HEK293 (cell line): Measurements from ENCODE around the gene EFCAB6.

Experiments
- CTCF ChIP-seq: fragments of 450-650 bp; formaldehyde crosslinking; IDR thresholded peaks from 2 replicates; pipeline ENCODE4 v1.5.1; 2016; ENCODE audit warnings: missing biosample characterization, missing genetic modification characterization
- GFI1B ChIP-seq: fragments of 450-650 bp; formaldehyde crosslinking; IDR thresholded peaks from 2 replicates; pipeline ENCODE4 v1.5.1; 2016; ENCODE audit warnings: missing biosample characterization, missing genetic modification characterization
- GLI4 ChIP-seq: fragments of 450-650 bp; formaldehyde crosslinking; IDR thresholded peaks from 2 replicates; pipeline ENCODE4 v1.5.1; 2016; ENCODE audit warnings: missing biosample characterization, missing genetic modification characterization
- KLF16 ChIP-seq: fragments of 450-650 bp; formaldehyde crosslinking; IDR thresholded peaks from 2 replicates; pipeline ENCODE4 v1.5.1; 2017; ENCODE audit warnings: missing biosample characterization, missing genetic modification characterization
- ZNF175 ChIP-seq: fragments of 450-650 bp; formaldehyde crosslinking; IDR thresholded peaks from 2 replicates; pipeline ENCODE4 v1.5.1; 2016; ENCODE audit warnings: missing biosample characterization, missing genetic modification characterization
- ZNF274 ChIP-seq, 2 experiments: fragments of 200-500 bp in 1 of 2; fragments of 450-650 bp in 1 of 2; sonication (Bioruptor generic) in 1 of 2; formaldehyde crosslinking in 1 of 2; IDR thresholded peaks; 2 replicates each; pipeline versions ENCODE4 v1.5.1 to v1.6.1; 2014 to 2016; ENCODE audit warnings: borderline replicate concordance in 1 of 2, inconsistent platforms in 1 of 2, low read length in 1 of 2, missing biosample characterization in 1 of 2, missing genetic modification characterization in 1 of 2
- ZNF341 ChIP-seq: fragments of 450-650 bp; formaldehyde crosslinking; IDR thresholded peaks from 2 replicates; pipeline ENCODE4; 2016; ENCODE audit warnings: low read depth, missing biosample characterization, missing genetic modification characterization
- ZNF354C ChIP-seq: fragments of 450-650 bp; formaldehyde crosslinking; IDR thresholded peaks from 2 replicates; pipeline ENCODE4 v1.5.1; 2016; ENCODE audit warnings: missing biosample characterization, missing genetic modification characterization, low read depth, borderline replicate concordance
- ZNF530 ChIP-seq: fragments of 450-650 bp; formaldehyde crosslinking; IDR thresholded peaks from 2 replicates; pipeline ENCODE4 v1.5.1; 2016; ENCODE audit warnings: low read depth, missing biosample characterization, missing genetic modification characterization
- ZNF792 ChIP-seq: fragments of 450-650 bp; formaldehyde crosslinking; IDR thresholded peaks from 2 replicates; pipeline ENCODE4 v1.5.1; 2016; ENCODE audit warnings: missing biosample characterization, missing genetic modification characterization

- no peak for TF ChIP-seq GFI1B (tag by site-specific recombination)
- TF ChIP-seq CTCF (tag by site-specific recombination): no peak
- no peak for TF ChIP-seq GLI4 (tag by site-specific recombination)
- no peak for TF ChIP-seq ZNF274 (IDR thresholded peaks at IDR 0.05; ENCODE audit: low read length)
- TF ChIP-seq ZNF274 (tag by site-specific recombination; IDR thresholded peaks at IDR 0.05; ENCODE audit: borderline replicate concordance): no peak
- no peak for TF ChIP-seq KLF16 (tag by site-specific recombination)
- no peak for TF ChIP-seq ZNF530
- TF ChIP-seq ZNF175 (tag by site-specific recombination): no peak
- no peak for TF ChIP-seq ZNF354C
- no peak for TF ChIP-seq ZNF792
- TF ChIP-seq ZNF341 (tag by site-specific recombination): no peak
These were observed 321.8 kb downstream of the EFCAB6 start for GRCh38 chr22:43490311-43490710.
